Stimulated activated CD4-positive, alpha-beta T cell treated with anti-CD3 and anti-CD28 coated beads, TNF-alpha, amount 100 ng/mL, for 48 hours (primary cell): ENCODE measurements around the gene TPH2.

ENCODE experiments used
- DNase-seq, 3 donors: peaks; one replicate each; pipeline ENCODE4 v3.0.0-alpha.2; 2020; ENCODE audit warnings: low read depth in 3 of 3

TPH2 gene

DNA sequence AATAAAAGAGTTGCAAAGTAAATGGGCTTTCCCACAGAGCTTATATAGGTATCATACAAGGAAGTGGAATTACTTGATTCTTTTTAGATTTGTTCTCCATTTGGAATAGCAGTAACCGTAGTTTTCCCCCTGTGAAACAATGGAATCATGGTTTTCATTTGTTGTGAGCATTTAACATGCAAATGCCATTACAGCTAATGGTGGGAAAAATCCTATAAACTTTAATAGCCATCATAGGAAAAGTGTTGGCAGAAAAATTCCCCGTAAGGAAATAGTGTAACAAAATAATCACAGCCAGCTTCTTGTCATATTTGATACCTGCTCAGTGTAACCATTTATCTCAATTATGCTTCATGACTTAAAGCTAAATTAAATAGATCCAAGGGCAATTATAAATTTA, 95.3 kb downstream of the TPH2 start:
- DNase-seq, result no peak

DNA sequence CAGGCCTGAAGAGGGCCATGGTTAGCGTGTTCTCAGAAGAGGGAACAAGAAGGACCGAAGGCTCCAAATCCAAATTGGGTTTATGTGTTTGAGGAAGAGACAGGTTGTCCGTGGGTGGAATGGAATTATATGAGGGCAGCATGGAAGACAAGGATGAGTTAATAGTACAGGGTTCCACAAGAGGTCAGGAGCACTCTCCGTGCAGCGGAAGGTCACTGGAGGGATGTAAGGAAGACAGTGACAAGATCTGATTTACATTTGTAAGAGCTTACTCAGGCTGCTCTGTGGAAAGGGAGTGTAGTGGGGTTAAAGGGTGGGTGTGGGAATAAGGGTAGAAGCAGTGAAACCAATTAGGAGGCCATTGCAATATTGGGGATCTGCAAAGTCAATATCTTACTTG, 97.0 kb downstream of the TPH2 start:
- DNase-seq, result no peak

DNA sequence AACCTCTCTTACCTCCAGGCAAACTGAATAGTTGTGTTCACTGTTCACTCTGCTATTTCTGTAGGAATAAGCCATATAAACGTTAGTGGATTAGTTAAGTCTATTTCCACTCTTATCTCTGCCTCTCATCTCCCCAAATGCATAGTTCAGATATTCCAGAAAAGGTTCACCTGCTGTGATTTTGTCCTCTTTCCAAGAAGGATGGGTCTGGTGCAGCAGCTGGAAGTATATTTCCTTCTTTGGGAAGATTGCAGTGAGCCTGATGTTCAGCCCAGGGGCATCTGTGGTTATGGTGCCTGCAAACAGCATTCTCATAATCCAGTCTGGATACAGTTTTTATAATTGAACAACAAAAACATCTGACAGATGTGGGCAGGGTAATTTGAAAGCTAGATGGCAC, 97.7 kb downstream of the TPH2 start:
- no peak for DNase-seq

DNA sequence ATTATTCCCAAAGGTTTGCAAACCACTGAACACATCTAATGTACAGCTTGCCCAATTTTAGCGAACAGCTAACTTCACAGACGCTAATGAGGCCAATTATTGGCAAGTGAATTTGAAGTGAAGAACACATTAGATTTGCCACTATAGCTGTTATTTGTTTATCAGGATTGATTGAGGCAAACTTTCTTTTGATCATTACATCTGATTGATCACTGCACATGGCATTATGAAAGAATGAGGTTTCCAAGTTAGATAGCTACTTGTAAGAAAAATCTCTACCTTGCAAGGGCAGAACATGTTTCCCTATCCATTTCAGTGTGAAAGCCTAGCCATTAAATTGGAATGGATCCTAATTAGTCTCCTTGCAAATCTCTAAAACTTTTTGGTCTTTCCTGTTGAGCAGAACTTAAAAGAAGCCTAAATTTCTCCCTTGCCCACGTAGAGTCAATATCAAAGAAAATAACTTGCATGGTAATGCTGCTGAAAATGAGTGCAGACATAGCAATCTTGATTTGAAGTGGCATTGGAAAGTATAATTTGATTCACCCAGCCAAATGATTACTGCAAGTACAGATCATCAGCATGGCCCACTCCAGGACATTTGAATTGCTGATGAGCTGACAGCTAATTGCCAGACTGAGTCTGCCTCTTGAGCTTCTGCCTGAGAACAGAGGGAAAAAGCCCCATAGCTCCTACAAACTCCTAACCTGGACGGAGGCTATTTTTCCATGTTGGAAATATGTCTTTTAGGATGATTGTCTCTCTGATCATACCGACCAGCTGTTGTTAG, 98.6 kb downstream of the TPH2 start:
- DNase-seq, result no peak

DNA sequence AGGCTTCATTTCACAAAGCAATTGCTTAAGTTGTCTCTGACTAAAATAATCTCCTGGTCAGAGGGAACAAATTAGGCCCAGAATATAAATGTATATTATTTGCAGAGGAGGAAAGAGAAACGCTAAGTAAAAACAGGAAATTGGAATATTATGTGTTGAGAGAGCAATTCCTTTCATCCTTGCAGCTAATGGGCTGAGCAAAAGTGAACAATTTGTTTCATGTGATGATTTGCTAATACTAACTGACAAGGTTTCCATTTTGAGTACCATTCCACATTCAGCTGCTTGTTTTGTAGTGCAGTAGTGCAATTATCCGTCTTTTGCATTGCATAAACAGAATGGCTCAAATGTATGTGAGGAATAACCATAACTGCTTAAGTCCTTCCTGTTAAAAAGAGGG, 103.2 kb downstream of the TPH2 start:
- DNase-seq, result no peak

DNA sequence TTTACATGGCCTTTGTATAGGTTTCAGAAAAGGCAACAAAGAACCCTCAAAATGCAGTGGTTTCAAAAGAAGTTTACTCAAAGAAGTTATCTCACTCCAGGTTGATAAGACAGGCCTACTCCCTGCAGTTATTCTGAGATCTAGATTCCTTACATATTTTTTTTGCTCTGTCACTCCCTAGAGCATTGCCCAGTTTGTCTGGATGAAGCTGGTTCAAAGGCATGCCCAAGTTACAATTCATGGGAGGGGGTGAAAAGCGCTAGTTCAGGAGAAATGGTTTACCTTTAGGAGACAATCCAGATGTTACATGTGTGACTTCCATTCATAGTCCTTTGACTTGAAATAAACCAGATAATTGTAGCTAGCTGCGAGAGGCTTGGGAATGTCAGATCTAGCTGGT, 115.0 kb downstream of the TPH2 start:
- no peak for DNase-seq

DNA sequence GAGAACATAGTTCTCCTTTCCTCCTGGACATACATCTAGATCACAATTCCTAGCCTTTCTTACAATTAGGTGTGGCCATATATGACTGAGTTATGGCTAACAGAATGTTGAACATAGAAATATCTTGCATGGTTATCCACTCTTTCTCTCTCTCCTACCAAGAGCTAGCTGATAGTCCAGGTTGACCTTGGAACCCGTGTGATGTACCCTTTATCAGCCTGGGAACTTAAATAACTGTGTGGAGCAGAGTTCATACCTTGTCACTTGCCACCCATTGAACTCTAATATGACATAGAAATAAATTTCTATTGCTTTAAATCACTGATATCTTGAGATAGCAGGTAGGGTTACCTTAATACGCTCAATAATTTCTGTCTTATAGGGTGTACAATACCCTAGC, 115.9 kb downstream of the TPH2 start:
- DNase-seq, result no peak

DNA sequence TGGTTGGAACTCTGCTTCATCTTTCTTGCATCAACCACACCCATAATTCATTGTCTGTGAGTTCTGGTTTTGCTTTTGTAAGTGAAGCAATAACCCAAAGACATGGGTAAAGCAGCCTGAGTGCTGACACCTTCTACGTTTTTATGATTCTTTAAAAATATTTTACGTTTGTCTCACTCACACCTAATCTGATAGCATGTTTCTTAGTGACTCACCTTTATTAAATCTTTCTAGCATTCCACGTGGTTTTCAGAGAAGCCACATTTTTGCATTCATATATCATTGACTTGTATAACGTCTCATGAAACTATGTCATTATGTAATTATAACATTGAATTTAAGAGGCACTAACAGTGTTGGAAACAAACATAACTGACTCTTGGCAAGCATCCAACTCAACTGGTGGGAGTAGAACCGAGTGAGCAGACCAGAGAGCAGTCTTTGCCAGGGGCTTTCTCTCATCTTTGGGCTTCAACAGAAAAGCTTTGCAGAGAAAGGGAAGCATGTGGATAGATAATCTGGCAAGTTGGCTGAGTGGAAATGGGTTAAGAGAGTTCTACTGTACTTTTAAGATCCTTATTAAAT, 118.8 kb downstream of the TPH2 start:
- no peak for DNase-seq

DNA sequence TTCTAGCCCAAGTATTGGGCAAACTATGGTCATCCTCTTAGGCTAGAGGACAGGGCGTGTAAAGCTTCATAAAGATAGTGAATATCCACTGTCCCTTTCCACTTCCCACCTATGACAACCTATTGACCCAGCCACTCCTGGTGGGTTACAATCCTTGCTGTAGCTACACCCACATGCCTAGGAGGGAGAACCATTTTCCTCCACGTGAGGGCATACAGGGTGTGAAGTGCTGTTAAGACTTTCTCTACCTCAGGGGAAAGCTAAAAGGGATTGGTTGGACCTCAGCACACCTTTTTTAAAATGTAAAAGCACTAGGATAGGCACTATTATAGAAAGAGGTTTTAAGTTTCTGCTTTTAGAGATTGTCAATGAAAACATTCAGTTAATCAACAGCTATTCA, 124.4 kb downstream of the TPH2 start:
- DNase-seq, result no peak

DNA sequence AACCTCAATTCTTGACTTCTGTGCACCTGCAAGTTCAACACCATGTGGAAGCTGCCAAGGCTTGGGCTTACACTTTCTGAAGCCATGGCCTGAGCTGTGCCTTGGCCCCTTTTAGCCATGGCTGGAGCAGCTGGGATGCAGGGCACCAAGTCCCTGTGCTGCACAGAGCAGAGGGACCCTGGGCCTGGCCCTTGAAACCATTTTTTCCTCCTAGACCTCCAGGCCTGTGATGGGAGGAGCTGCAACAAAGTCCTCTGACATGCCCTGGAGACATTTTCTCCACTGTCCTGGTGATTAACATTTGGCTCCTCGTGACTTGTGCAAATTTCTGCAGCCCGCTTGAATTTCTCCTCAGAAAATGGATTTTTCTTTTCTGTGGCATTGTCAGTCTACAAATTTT, 132.4 kb downstream of the TPH2 start:
- no peak for DNase-seq

DNA sequence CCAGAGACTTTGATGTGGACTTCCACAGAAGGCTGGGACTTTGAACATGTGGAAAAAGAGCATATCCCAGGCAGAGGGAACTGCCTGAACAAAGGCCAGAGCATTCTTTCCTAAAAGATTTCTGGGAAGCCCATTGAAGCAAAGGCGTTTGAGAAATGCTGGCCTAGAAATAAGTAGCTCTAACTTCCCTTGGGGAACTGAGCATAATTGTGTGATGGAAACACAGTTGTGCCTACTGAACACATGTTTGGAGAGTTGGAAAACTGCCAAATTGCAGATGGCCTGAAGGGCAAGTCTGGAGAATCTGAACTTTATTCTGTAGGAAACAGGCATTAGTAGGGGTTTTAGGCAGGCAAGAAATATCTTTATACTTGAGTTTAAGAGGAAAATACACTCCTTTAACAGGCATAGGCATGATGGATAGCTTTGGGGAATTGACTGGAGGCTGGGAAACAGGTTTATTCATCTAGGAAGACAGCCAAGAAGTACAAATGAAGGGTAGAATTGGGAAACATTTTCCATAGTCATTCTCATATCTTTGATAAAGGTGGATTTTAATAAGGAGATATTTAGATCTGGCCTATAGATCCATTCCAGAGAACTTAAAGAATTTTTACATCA, 134.1 kb downstream of the TPH2 start:
- no peak for DNase-seq

DNA sequence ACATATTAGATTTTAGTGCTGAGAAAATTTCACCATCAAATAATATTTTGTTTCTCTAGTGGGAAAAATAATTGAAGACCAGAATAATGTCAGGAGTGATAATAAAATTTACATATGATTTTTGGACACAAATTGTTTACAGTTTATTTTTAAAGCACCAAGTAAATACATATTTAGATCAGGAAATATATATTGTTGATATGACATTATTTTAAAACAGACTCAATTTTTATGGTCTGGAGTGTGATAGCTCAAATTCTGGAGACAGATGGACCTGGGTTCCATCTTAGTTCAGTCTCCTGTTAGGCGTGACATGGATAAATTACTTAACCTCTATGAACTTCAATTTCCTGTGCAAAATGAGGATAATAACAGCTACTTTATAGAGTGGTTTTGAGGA, 135.4 kb downstream of the TPH2 start:
- DNase-seq, result no peak

DNA sequence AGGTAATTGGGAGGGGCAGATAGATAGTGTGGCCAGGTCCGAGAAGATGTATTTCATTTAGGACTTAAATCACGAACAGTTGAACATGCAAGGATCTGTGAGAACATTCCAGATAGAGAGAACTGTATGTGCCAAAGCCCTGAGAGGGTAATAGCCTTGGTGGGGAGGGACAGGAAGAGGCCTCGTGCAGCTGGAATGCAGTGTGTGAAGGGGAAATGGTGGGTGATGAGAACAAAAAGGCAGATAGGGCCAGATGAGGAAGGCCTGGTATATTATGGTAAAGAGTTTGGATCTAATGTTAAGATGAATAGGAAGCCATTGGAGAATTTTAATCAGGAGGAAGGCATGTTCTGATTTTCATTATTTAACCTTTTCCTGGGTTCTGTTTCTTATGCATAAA, 136.3 kb downstream of the TPH2 start:
- no peak for DNase-seq

DNA sequence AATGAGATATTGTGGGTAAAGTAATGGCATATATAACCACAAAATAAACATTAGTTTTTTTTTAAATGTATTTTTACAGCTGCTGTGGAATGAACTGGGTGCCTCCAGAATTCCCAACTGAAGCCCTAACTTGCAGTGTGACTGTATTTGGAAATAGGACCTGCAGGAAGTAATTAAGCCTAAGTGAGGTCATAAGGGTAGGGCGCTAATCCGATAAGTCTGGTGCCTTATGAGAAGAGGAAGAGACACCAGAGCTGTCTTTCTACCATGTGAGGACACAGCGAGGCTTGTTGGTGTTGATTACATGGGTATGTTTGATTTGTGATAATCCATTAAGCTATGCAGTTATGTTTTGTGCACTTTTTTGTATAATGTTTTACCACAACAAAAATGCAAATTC, 136.8 kb downstream of the TPH2 start:
- DNase-seq, result no peak

DNA sequence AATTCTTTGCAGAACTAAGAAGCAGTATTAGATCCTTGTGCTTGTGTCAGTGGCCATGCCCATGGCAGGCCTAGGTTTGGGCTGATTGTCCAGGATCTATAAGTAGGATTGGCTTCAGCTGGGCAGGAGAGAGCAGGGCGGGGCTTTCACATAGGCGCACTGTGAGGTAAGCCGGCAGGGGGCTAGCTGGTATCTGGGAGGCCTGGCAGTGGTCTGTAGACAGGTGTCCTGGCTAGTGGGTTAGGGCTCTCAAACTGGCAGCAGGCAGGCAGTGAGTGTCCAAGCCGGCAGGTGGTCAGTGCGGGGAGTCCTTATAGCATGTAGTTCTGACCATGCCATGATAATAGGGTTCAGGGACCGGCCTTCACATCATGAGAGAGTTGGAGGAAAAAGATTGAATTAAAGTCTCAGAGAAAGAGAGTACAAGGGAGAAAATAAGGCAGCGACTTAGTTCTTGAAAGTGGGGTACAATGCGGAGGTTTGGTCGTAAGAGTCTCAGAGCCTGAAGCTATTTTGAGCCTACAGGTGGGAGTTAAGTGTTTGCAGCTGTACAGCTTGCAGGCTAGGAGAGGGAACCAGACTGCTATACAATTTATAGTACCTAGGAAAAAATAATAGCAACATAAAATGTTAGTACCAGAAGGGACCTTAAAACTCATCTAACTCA, 137.4 kb downstream of the TPH2 start:
- DNase-seq, result no peak

DNA sequence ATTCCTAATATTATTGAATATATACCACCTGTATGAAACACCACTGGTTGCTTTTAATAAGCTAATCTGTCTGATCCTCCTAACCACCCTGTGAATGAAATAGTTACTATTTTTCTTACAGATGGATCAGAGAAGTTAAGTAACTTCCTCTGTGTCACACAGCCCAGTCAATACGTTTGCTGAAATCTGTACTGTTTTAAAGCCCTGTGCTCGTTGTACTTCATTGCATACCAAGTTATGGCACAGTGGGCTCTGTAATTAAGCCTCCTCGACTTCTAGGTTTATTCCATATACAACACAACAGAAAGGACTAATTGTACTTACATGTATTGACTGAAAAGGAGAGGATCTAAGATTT, 137.9 kb downstream of the TPH2 start:
- DNase-seq, result no peak

DNA sequence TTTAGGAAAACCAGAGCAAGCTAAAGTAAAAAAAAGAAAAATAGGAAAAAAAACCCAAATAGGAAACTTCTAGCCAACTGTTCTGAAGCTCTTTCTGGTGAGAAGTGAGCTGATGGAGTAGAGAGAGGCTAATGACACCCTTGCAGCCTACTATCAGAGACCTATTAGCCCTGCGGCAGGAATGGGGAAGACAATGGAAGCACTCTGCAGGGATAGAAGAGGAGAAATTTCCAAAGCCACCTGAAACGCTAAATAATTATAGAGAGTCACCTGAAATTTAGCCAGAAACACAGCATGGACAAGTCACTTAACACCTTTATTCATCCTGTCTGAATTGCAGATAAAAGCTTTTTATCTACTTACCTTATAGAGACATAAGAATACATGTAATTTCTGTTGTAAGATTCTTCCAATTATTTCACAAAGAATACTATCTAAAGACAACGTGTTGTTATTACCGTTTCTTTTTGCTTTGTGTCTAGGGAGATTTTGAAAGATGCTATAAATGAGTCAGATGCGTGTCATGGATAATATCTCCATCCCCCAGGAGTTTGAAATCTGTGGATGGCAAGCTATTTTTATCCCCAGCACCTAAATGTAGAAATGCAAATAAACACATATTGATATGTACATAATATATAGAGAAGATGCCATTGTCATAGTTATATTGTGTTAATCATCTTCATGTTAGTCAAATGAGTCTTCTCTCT, 138.6 kb downstream of the TPH2 start:
- no peak for DNase-seq

DNA sequence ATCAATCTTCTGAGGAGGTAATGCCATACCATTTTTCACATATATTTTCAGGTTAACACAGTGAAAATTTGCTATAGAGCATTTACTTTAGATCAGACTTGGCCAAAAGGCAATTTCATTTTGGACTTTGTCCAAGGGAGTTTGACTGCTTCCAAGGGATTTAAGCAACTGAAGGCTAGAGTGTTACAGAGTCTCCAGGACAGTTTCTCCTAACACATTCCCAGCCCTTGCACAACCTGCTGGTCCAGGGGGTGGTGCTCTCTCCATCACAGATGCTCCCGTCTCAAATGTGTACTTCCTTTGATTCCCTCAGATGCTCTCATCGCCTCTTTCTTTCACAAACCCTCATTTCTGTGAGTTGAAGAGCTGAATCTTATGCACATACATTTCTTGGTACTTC, 143.1 kb downstream of the TPH2 start:
- DNase-seq, result no peak
